Endothelial cell of umbilical vein (primary cell): ENCODE results near the gene MAGT1. TPM values are rescaled to one million over a fixed set of nuclear protein-coding genes. Genes with fewer than 3 reads are reported as not detected.

Experiments
- BruUV-seq: library from RNA; stranded (reverse); fragments of 400-500 nt; replicated peaks from 2 replicates; lab custom pipeline; 2021; lab: Mats Ljungman, UMichigan
- CTCF ChIA-PET: fragments of 300-600, 350-600 bp; sonication (Branson Sonifier 250); formaldehyde crosslinking; loops from one replicate; lab custom pipeline; 2021; ENCODE audit warnings: antibody characterized with exemption, inconsistent platforms; lab: Charles Lee
- POLR2A ChIA-PET: fragments of 300-600, 350-600 bp; sonication (Branson Sonifier 250); formaldehyde crosslinking; loops from one replicate; lab custom pipeline; 2021; ENCODE audit warnings: antibody characterized with exemption, inconsistent platforms; lab: Charles Lee
- DNase-seq: peaks from one replicate; pipeline ENCODE4 v3.0.0-alpha.2; 2011; ENCODE audit warnings: low read depth, low spot score
- FAIRE-seq: peaks from 2 replicates; lab custom pipeline; 2011; peaks lifted over from hg19 to GRCh38; lab: Jason Lieb, UNC
- H2AFZ ChIP-seq: 2 replicates; pipeline ENCODE4 v1.6.0; 2012; ENCODE audit warnings: low read depth, low read length, control low read depth, inconsistent platforms
- H3K27ac ChIP-seq: 2 replicates; pipeline ENCODE4 v1.5.1; 2011; ENCODE audit warnings: low read depth, mild to moderate bottlenecking, control low read depth, low read length, moderate library complexity; ENCODE audit not compliant: insufficient read depth
- H3K27me3 ChIP-seq, 2 experiments: 2 replicates each; pipeline versions ENCODE4 v1.6.0 to v1.6.1; 2011; ENCODE audit warnings: low read length in 2 of 2, mixed read lengths in 1 of 2; ENCODE audit not compliant: control insufficient read depth in 2 of 2, insufficient read depth in 2 of 2
- H3K36me3 ChIP-seq, 2 experiments: 2 replicates in 1 of 2; 3 replicates in 1 of 2; pipeline ENCODE4 v1.5.1; 2011; ENCODE audit warnings: low read length in 2 of 2, mild to moderate bottlenecking in 1 of 2, moderate library complexity in 1 of 2; ENCODE audit not compliant: control insufficient read depth in 2 of 2, insufficient read depth in 2 of 2; ENCODE audit errors: extremely low read depth in 1 of 2
- H3K4me1 ChIP-seq: 3 replicates; pipeline ENCODE4 v1.5.1; 2011; ENCODE audit warnings: mild to moderate bottlenecking, low read length; ENCODE audit not compliant: control insufficient read depth, insufficient read depth; ENCODE audit errors: extremely low read depth
- H3K4me2 ChIP-seq: 2 replicates; pipeline ENCODE4 v1.6.1; 2011; ENCODE audit warnings: low read length, control low read depth, mixed read lengths; ENCODE audit not compliant: insufficient read depth
- H3K4me3 ChIP-seq, 3 experiments: fragments of 200-600 bp in 1 of 3; sonication (generic), shearing (Covaris generic) in 1 of 3; replicated peaks in 1 of 3; 2 replicates each; pipeline ENCODE4 v1.5.1; 2011 to 2016; ENCODE audit warnings: control low read depth in 3 of 3, low read length in 3 of 3, mild to moderate bottlenecking in 2 of 3, inconsistent platforms in 1 of 3, low read depth in 1 of 3, moderate library complexity in 1 of 3; ENCODE audit not compliant: insufficient read depth in 1 of 3
- H3K79me2 ChIP-seq: 2 replicates; pipeline ENCODE4 v1.6.0; 2012; ENCODE audit warnings: low read length, inconsistent platforms; ENCODE audit not compliant: control insufficient read depth, insufficient read depth
- H3K9ac ChIP-seq: replicated peaks from 2 replicates; pipeline ENCODE3; 2011; ENCODE audit warnings: low read length, control low read depth; ENCODE audit not compliant: insufficient read depth; ENCODE audit errors: extremely low read depth
- H3K9me1 ChIP-seq: replicated peaks from 3 replicates; pipeline ENCODE4 v1.6.0; 2011; ENCODE audit warnings: mild to moderate bottlenecking, low read length; ENCODE audit not compliant: control insufficient read depth, insufficient read depth; ENCODE audit errors: extremely low read depth
- H3K9me3 ChIP-seq: replicated peaks from 2 replicates; pipeline ENCODE4 v1.5.1; 2012; ENCODE audit warnings: low read length, inconsistent platforms; ENCODE audit not compliant: control insufficient read depth, insufficient read depth
- H4K20me1 ChIP-seq: replicated peaks from 2 replicates; pipeline ENCODE3; 2011; ENCODE audit warnings: mild to moderate bottlenecking, low read length; ENCODE audit not compliant: control insufficient read depth, insufficient read depth; ENCODE audit errors: extremely low read depth
- CTCF ChIP-seq, 2 donors: IDR thresholded peaks; 1 replicate in 1 of 2; 2 replicates in 1 of 2; pipeline ENCODE4 v1.5.1; 2011; ENCODE audit warnings: low read length in 2 of 2, mild to moderate bottlenecking in 2 of 2, moderate library complexity in 2 of 2, control low read depth in 1 of 2, inconsistent platforms in 1 of 2, low read depth in 1 of 2; ENCODE audit not compliant: insufficient read depth in 1 of 2; ENCODE audit errors: extremely low read depth in 1 of 2
- EZH2 ChIP-seq: IDR thresholded peaks from 2 replicates; pipeline ENCODE4 v1.6.1; 2012; ENCODE audit warnings: borderline replicate concordance, low read depth, mild to moderate bottlenecking, moderate library complexity, low read length, inconsistent platforms; ENCODE audit not compliant: severe bottlenecking
- FOS ChIP-seq: IDR thresholded peaks from 2 replicates; pipeline ENCODE4 v1.6.1; 2011; ENCODE audit warnings: mild to moderate bottlenecking, low read length, moderate library complexity, borderline replicate concordance; ENCODE audit not compliant: insufficient read depth
- GATA2 ChIP-seq: IDR thresholded peaks from 2 replicates; pipeline ENCODE4 v1.7.0; 2011; ENCODE audit warnings: low read depth, mild to moderate bottlenecking, moderate library complexity, mixed read lengths, low read length; ENCODE audit not compliant: insufficient read length, insufficient read depth
- JUN ChIP-seq: IDR thresholded peaks from 2 replicates; pipeline ENCODE4 v1.6.1; 2011; ENCODE audit warnings: borderline replicate concordance, low read depth; ENCODE audit not compliant: insufficient read length, insufficient read depth
- MAX ChIP-seq: IDR thresholded peaks from 2 replicates; pipeline ENCODE4 v1.6.1; 2011; ENCODE audit not compliant: insufficient read depth, insufficient read length
- MYC ChIP-seq: IDR thresholded peaks from one replicate; pipeline ENCODE4 v1.6.1; 2011; ENCODE audit warnings: mild to moderate bottlenecking, low read depth, low read length
- POLR2A ChIP-seq: IDR thresholded peaks from 2 replicates; pipeline ENCODE4 v1.6.1; 2012; ENCODE audit warnings: low read depth, mild to moderate bottlenecking, control low read depth, low read length
- POLR2AphosphoS5 ChIP-seq: IDR thresholded peaks from 2 replicates; pipeline ENCODE4 v1.6.1; 2012; ENCODE audit warnings: low read depth, mild to moderate bottlenecking, control low read depth, low read length, moderate library complexity; ENCODE audit not compliant: insufficient read depth
- dilution Hi-C: fragments of 300-500 bp; cut with MboI; formaldehyde crosslinking; loops from one replicate; pipeline ENCODE4 v1.15.0; 2019; ENCODE audit warnings: low sequenced_read_pairs; ENCODE audit not compliant: extremely low pct_ligation_motif_present
- intact Hi-C: fragments of 100-400 bp; cut with micrococcal nuclease; formaldehyde crosslinking; loops from one replicate; pipeline ENCODE4 v1.10.0; 2022
- polyA plus RNA-seq, 4 experiments: library from polyadenylated mRNA; depleted of rRNA in 3 of 4; stranded (reverse) in 3 of 4; unstranded in 1 of 4; fragments of >200 nt; gene quantifications; 2 replicates each; pipeline versions ENCODE4 v1.2.1 to v1.2.3, GENCODE V29; 2011 to 2012; ENCODE audit warnings: missing spikeins in 1 of 4
- total RNA-seq: library from RNA; stranded (reverse); gene quantifications from 2 replicates; pipeline ENCODE4 v1.2.3, GENCODE V29; 2021

The MAGT1 gene
- total and polyA plus RNA-seq, 2 donors (not counting 3 experiments of a cell fraction or from before 2014, with no cell fraction given), result 36.3 to 66.9 TPM

- H3K9me3 ChIP-seq, result no peaks in the 10 kb centered on the region
- ChIA-PET POLR2A (no interaction called here), CTCF (no interaction called here)
- H3K79me2 ChIP-seq, result peaks cover 47% of the 10 kb centered on the region
- H4K20me1 ChIP-seq, result peaks cover 2% of the 10 kb centered on the region
- peak overlapping the region; percentile 90 for H3K27ac ChIP-seq
- TF ChIP-seq JUN (no peak), GATA2 (no peak), MAX (no peak), FOS (no peak), POLR2A (no peak), EZH2 (no peak), CTCF (IDR thresholded peaks at IDR 0.05; ENCODE audit: extremely low read depth in 1 of 2, insufficient read depth in 1 of 2, low read depth in 1 of 2, low read length in 2 of 2) (no peak), POLR2AphosphoS5 (no peak), MYC (no peak)
- no peaks in the 10 kb centered on the region for H3K9me1 ChIP-seq
- no peaks in the 10 kb centered on the region for H3K36me3 ChIP-seq
- dilution Hi-C loops, result no loop called here
- peak overlapping the region; percentile 71 to 96 (median 93) for H3K4me3 ChIP-seq
- H3K9ac ChIP-seq, result peak overlapping the region; percentile 90
- no peaks in the 10 kb centered on the region for H3K27me3 ChIP-seq
- H3K4me1 ChIP-seq, result peaks cover 11% of the 10 kb centered on the region
- intact Hi-C loops, result no loop called here
- FAIRE-seq, result no peak
- no peak for DNase-seq
- no TSS peak for BruUV-seq
- peak overlapping the region; percentile 75 for H2AFZ ChIP-seq
- H3K4me2 ChIP-seq, result peak overlapping the region; percentile 83
Measured at GRCh38 chrX:77786365-77786680, 108.9 kb downstream of the MAGT1 start.
